ENCODE results near the gene IL17RD. TPM values are rescaled to one million over a fixed set of nuclear protein-coding genes. Genes with fewer than 3 reads are reported as not detected.

The IL17RD gene
- total and polyA plus RNA-seq, 2 of the 13 experiments (the other 11 are each of a cell fraction or from before 2014, with no cell fraction given), result 0.28 to 0.31 TPM

DNA sequence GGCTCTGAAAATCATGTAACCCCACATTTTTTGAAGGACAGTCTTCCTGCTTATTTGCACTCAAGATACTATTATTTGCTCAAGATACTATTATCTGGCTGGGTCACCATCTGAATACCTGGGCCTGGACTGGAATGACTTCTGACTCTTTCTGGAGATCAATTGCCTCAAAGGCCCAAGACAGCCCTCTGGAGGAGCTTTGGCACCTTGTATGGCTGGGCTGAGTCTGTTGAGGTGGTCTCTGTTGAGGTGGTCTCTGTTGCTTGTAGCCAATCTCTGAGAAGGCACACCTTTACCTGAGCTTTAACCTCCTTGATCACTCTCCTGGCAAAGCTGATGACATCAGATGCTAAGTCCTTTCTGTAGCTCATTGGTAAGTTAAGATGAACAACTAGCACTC, 71.7 kb downstream of the IL17RD start:
- POLR2A ChIA-PET, result no interaction called here
- Histone ChIP-seq H3K79me2 (ENCODE audit: insufficient read depth, low read length) (no peaks in the 10 kb centered on the region), H4K20me1 (ENCODE audit: insufficient read depth, low read length) (no peaks in the 10 kb centered on the region), H3K27ac (ENCODE audit: extremely low read length, insufficient read depth, low read length) (no peak overlapping the region), H2AFZ (ENCODE audit: low read length) (no peak overlapping the region), H3K27me3 (ENCODE audit: control insufficient read depth in 1 of 2, insufficient read depth in 2 of 2, low read length in 2 of 2) (peaks cover 2 to 3% of the 10 kb centered on the region in 2 experiments; a peak in 3 of 5 replicates), H3K4me1 (ENCODE audit: insufficient read depth, low read length) (peaks cover 21% of the 10 kb centered on the region), H3K4me3 (replicated peaks in 1 of 3; ENCODE audit: insufficient read depth in 1 of 3, low read depth in 2 of 3, low read length in 3 of 3) (no peak overlapping the region), H3K36me3 (replicated peaks in 1 of 2; ENCODE audit: control insufficient read depth in 1 of 2, insufficient read depth in 2 of 2, low read length in 2 of 2) (no peaks in the 10 kb centered on the region), H3K9ac (ENCODE audit: insufficient read depth, low read depth, low read length) (no peak overlapping the region), H3K4me2 (ENCODE audit: low read depth, low read length) (no peak overlapping the region), H3K9me3 (ENCODE audit: low read length) (no peaks in the 10 kb centered on the region)
- no peak for TF ChIP-seq MTF1 (CRISPR knock-in tag; IDR thresholded peaks at IDR 0.05)
- peak; percentile 21; the same call in 1 of the 2 replicates for TF ChIP-seq STAG1 (CRISPR knock-in tag; IDR thresholded peaks at IDR 0.05)
- no TSS peak for BruUV-seq (replicated peaks)
- intact Hi-C loops (cut with micrococcal nuclease; ENCODE audit: unreplicated experiment), result no loop called here
- CTCF ChIA-PET (ENCODE audit: low intra/inter-chr PET ratio, low total read pairs), result no interaction called here
- FAIRE-seq (no peak), DNase-seq (ENCODE audit: low spot score) (no peak), ATAC-seq (no peak)
- in situ Hi-C loops (cut with HindIII; ENCODE audit: extremely low pct_ligation_motif_present, low pct_unique_long_range_greater_than_20kb), result no loop called here

DNA sequence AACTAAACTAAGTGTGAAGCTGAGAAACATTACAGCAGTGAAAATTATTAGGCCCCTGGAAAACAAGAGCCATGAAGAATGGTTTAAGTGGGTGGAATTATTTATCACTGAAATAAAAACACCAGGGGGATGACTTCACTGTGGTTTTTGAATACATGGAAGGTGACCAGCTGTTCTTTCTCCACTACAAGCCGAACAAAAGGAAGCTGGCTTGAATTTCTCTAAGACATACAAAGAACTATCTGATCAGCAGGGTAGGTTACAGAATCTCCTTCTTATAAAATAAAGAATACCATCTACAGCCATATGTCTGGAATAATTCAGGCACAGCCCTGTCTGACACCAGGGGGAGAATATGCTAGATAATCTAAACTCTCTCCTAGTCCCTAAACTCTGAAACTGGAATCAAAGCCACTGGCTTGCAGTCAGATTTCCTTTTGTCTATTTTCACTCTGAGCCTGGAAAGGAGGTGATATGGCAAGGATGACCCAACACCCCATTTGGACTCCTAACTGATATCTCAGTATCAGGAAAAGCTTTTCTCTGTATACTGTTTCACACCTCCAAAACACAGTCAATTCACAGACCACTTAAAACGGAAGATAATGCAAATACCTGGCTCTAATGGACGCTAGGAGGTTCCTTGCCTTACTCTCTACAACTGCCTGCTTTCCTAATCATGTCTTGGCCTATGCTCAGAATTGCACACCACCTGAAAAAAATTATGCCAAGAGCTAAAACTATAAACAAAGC, 73.5 kb downstream of the IL17RD start:
- WGBS (ENCODE audit: low lambda C conversion rate), result 53% methylated on average over 3 of the region's 3 CpGs
- Histone ChIP-seq H3K4me1 (ENCODE audit: insufficient read depth, low read length) (peaks cover 30% of the 10 kb centered on the region), H3K27me3 (ENCODE audit: control insufficient read depth in 1 of 2, insufficient read depth in 2 of 2, low read length in 2 of 2) (peaks cover 2 to 3% of the 10 kb centered on the region in 2 experiments; a peak in 3 of 5 replicates), H3K9me3 (ENCODE audit: low read length) (no peaks in the 10 kb centered on the region), H2AFZ (ENCODE audit: low read length) (no peak overlapping the region), H3K36me3 (replicated peaks in 1 of 2; ENCODE audit: control insufficient read depth in 1 of 2, insufficient read depth in 2 of 2, low read length in 2 of 2) (no peaks in the 10 kb centered on the region), H3K9ac (ENCODE audit: insufficient read depth, low read depth, low read length) (no peak overlapping the region), H3K27ac (ENCODE audit: extremely low read length, insufficient read depth, low read length) (no peak overlapping the region), H3K4me2 (ENCODE audit: low read depth, low read length) (no peak overlapping the region), H4K20me1 (ENCODE audit: insufficient read depth, low read length) (no peaks in the 10 kb centered on the region), H3K79me2 (ENCODE audit: insufficient read depth, low read length) (no peaks in the 10 kb centered on the region), H3K4me3 (replicated peaks in 1 of 3; ENCODE audit: insufficient read depth in 1 of 3, low read depth in 2 of 3, low read length in 3 of 3) (no peak overlapping the region)
- FAIRE-seq, result no peak
- BruUV-seq (replicated peaks), result no TSS peak
- intact Hi-C loops (cut with micrococcal nuclease; ENCODE audit: unreplicated experiment) (no loop called here), in situ Hi-C loops (cut with HindIII; ENCODE audit: extremely low pct_ligation_motif_present, low pct_unique_long_range_greater_than_20kb) (no loop called here)
- no peak for ATAC-seq
- ChIA-PET POLR2A (no interaction called here), CTCF (ENCODE audit: low intra/inter-chr PET ratio, low total read pairs) (no interaction called here)
- no peak for TF ChIP-seq MYNN (CRISPR knock-in tag; IDR thresholded peaks at IDR 0.05; ENCODE audit: low read depth)
- TF ChIP-seq ZNF605 (CRISPR knock-in tag; IDR thresholded peaks at IDR 0.05), result no peak
- TF ChIP-seq ZNF567 (CRISPR knock-in tag; IDR thresholded peaks at IDR 0.05; ENCODE audit: borderline replicate concordance), result no peak
- DNase-seq (ENCODE audit: low spot score), result no peak

Data from HepG2 (cell line).